ENCODE measurements around the gene UBN1.
"Not testable (repeated sequence)": the region's sequence is repeated elsewhere in the genome, so short reads cannot be mapped to it uniquely, and the experiment has no call there.

The UBN1 gene

DNA sequence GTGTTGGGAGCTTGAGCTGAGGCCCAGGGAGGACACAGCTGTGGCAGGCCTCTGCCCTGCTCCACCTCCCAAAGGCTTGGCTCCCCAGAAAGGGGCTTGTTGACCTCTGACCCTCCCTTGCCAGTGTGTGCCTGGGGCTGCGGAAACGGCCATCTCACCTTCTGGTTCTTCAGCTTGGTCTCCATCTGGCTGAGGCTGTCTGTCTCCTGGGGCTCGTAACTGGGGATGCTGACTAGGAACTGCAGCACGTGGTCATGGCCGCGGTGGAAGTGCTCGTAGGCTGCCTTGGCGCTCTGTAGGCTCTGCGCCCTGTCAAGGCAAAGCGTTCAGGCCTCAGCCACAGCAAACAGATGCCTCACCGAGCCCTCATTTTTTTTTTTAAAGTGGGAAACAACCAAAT is 42.7 kb downstream of the UBN1 start:
- DNase-seq: no peak

GRCh38 chr16:4890686-4891085 is 43.4 kb downstream of the UBN1 start:
- no peak for DNase-seq

DNA sequence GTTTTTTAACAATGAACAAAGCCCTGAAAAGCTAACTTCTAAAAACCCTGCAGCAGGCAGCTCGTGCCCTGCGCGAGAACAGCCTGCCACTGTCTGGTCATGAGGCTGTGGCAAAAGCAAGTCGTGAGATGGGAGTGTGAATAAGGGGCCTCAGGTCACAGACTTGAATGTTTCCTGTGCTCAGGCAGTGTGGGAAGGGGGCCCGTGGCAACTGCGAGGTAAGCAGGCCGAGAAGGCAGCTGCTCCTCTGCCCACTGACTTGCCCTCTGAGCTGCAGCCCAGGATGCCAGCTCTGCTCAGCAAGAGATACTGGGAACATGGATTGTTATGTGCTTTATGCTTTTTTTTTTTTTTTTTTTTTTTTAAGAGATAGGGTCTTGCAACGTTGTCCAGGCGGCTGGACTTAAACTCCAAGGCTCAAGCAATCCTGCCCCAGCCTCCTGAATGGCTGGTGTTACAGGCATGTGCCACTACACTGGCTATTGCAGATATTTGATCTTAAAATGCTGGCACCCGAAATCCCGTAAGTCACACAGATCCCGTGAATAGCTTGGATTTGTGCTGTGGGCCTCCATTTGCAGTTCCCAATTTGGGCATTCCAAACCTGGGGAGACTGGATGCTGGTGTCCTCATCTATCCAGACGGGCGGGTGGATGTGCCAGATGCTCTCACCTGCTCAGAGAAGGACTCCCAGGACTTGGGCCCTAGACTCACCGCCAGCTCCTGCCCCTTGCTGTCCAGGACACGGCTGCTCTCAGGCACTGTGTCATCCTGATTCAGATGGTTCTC is 44.0 kb downstream of the UBN1 start:
- no peak for DNase-seq

GRCh38 chr16:4891886-4892216 is 44.6 kb downstream of the UBN1 start:
- no peak for DNase-seq

DNA sequence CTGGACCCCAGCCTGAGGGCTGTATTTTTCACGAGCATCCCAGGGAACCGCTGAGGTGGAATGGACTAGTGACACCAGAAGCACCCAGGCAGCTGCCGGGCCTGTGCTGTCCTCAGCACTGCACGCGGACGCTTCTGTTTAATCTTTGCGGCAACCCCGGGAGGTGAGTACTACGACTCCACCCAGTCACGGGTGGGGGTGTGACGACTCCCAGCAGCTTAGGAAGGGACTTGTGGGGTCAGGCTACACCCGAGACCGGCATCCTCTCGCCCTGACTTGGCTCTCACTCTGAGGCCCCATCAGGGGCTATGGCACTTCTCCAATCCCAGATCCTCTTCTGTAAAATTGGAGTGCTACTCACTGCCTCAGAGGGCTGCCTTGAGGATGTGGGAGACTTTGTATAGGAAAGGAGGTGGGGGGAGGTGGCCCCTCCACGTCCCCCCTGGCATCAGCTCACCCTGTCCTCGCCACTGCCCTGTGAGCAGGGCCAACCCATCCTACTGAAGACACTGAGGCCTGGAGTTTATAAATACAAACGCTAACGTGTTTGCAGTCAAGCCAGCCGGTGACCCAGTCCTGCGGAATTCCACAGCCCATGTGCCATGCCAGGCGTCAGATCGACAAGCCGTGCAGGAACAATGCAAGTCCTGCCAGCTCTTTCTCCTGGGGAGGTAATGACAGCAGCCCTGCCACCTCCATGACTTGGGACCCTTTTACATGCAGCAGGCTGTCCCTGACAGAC is 45.3 kb downstream of the UBN1 start:
- DNase-seq: no peak

DNA sequence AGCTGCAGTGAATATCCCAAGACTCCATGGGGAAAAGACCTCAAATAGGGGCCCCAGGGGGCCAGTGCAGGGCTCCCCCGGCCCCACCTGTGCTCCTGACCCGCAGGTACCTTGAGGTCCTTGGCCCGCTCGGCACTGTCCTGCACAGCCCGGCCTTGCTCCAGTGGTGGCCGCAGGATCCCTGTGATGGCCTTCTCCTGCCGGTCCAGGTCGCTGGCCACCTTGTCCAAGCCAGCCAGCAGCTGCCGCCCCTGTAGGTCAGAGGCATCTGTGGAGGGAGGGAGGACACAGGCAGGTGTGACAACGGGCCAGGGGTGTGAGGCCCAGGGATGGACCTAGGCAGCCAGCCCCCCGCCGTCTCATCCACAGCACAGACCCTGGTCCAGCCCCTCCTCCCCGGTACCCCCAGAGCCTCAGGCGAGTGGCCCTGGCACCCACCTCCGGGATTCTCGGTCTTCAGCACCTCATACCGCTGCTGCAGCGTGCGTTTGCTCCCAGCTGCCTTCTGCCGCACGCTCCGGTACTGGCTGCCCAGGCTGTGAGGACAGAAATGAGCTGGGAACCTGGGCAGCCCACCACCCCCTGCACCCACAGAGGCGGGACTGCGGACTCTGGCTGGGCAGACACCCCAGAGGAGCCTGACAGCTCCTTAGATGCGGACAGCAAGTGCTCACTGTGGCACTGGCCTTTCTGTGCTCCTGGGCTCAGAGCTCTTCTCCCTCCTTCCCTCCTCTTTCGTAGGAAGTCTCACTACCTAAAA is 46.0 kb downstream of the UBN1 start:
- no peak for DNase-seq

DNA sequence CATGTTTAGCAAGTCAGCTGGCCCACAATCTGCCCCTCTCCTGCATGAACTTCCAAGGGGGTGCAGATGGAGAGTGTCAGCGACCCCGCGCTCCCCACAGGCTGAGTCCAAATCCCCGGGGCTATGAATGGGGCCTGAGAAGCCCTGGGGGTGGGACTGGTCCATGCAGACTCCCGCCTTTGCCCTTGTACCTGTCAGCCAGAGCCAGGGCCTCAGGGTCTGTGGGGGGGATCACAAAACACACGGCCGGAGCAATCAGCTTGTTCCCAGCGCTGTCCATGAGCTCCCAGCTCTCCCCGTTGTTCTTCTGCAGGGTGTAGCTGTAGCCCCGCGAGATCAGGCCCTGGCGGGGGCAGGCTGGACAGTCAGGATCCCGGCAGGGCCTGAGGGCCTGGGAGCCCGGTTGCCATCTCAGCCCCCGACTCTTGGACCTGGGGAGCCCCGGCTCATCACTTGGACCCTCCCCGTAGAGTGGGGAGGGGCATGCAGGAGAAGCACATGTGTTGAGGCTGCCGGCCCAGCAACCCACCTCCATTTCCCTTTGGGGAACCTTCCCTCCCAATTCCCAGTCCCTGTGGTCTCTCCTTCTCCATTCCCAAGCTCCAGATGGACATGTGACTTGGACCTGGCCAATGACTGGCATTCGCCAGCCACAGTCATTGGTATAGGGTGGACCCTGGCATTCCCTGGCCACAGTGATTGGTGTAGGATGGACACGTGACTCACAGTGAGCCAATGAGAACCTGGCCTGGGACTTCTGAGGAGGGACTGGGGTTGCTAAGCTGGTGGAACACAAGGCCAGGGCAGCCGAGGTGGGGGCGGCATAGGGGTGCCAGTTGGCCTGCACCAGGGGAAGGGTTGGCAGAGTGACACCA is 47.2 kb downstream of the UBN1 start:
- no peak for DNase-seq

- no peak for DNase-seq
These were observed 48.1 kb downstream of the UBN1 start for GRCh38 chr16:4895366-4895765.

GRCh38 chr16:4896761-4897160 is 49.5 kb downstream of the UBN1 start:
- DNase-seq: not testable (repeated sequence)

DNA sequence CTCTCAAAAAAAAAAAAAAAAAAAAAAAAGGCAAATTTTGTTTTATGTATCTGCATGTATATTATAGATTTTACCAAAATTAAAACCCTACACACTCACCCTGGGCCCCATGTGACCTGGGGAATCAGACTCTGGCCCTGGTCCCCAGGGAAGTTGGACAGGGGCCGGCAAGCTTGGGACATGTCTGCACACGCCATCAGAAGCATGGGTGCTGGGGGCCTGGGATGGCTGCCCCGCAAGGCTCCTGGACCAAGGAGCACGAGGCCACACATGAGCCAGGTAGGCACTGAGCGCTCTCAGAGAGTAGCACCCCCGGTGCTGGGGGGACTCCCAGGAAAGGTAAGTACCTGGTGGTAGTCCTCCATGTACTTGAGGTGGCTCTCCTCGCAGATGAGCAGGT is 50.0 kb downstream of the UBN1 start:
- DNase-seq: no peak

GRCh38 chr16:4898811-4899473 is 51.7 kb downstream of the UBN1 start:
- DNase-seq: no peak

DNA sequence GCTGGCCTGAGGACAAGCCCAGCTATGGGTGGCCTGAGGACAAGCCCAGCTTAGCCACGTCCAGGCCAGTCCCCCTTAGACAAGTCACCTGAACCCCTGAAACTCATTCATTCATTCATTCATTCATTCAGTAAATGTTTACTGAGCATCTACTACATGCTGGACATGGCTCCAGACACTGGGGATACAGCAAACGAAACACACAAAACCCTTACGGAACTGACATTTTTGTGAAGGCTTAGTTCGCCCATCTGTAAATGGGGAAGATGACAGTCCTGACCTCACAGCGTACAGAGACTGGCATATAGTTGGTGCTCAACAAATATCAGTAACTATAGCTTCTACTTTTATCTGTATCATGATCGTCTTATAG is 52.2 kb downstream of the UBN1 start:
- DNase-seq: no peak

GRCh38 chr16:4900036-4900435 is 52.8 kb downstream of the UBN1 start:
- no peak for DNase-seq

- DNase-seq: no peak
These were observed 53.5 kb downstream of the UBN1 start for GRCh38 chr16:4900750-4901149.

DNA sequence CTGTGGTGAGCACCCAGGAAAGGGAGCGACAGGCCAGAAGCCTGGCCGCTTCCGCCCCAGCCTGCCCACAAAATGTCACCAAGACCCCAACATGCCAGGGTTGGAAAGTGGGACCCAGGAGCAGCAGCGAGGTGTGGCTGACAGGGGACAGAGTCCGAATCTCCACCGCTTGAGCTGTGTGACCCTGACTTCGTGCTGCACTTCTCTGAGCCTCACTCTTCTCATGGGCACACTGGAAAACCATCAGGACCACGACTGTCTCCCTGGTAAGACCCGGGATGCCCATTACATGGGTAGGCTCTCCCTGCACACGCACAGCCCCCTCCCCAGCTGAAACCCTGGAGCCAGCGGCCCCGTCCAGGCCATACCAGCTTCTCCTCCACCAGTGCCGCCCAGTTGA is 54.8 kb downstream of the UBN1 start:
- no peak for DNase-seq

DNA sequence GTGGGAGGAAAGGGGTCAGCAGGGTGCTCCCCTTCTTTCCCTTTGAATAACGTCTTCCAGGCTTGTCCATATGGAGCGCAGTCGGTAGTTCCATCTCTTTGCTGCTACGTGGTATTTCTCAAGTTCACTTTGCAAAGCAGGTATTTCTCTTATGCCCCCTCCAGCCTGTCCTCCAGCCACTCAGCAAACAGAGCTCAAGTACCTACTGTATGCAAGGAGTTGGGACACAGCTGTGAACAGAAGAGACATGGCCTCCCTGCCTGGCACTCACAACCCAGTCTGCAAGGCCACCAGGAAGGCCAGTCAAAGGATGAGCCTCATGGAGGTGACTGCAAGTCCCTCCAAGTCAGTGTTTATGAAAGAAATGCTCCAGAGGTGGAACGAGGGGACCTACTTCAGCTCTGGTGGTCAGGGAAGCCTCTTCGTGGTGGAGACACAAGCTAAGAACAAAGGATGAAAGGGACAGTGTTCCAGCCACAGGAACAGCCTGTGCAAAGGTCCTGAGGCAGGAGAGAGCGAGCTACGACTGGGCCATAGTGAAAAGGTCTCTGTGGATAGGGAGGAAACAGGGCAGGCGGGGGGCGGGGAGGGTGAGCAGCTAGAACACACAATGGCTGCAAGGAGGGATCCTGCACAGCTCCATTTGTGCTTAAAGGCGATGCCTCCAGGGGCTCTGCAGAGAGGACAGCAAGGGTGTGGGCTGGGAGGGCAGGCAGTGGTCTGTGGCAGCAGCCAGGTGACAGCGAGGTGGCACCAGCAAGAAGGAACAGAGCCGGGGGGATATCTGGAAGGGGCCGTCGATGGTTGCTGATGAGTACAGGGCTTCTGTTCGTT is 57.0 kb downstream of the UBN1 start:
- DNase-seq: no peak

DNA sequence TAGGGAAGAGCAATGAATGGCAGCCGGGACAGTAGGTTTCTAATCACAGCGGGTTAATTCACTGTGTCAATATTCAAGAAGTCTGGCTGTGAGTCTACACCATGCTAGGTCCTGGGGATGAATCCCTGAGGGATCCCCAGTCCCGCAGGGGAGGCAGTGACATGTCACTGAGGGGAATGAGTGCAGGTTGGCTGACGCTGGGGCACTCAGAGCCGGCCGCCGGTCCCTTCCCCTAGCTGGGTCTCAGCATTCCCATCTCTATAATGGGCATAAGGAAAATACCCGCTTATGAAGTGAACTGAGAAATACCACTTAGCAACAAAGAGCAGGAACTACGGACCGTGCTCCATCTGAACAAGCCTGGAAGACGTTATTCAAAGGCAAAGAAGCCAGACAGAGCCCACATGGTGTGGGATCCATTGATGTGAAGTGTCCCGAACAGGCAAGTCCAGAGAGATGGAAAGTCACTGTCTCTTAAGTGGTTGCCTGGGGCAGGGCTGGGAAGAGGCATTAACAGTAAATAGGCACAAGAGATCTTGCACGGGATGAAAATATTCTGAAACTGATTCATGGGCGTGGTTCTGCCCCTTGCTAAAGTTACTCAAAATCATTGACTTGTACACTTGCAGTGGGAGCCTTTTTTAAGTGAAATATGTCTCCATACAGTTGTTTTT is 57.8 kb downstream of the UBN1 start:
- DNase-seq: no peak

DNA sequence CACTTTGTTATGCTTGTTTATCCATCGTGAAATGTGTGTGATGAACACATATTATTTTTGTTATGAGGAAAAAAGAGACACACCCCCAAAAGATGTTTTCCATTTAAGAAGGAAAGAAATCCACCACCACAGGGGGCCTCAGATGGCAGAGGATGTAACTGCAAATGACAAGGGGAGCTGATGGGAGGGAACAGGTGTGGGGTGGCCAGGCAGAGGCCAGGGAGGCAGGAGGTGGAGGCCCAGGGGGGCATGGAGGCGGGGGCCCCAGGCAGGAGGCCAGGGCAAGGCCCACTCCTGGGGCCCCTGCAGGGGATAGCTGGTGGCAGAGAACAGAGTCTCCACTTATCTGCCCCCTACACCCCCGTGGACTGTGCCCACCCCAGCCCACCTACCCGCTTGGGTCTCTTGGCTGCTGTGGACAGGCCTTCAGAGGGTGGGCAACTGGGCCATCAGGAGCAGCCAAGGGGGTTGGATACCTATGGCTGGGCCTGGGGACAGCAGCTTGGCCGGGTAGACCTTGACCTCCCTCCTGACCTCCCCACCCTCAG is 61.6 kb downstream of the UBN1 start:
- DNase-seq: no peak

- DNase-seq: no peak
These were observed 62.5 kb downstream of the UBN1 start for GRCh38 chr16:4909825-4910224.

DNA sequence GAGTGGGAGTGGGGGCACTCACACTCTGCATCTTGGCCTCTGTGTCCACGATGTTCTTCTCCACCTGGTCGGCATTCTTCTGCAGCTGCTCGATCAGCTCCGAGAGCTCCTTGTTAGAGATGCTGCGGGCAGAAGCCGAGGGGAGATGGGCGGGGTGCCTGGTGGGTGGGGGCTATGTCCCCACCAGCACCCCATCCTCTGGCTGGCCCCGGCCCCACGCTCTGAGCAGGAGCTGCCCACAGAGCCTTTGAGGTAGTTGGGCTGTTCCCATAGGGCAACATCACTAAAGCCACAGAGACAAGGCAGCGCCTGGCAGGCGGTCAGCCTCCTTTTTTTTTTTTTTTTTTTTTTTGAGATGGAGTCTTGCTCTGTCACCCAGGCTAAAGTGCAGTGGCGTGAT is 63.5 kb downstream of the UBN1 start:
- no peak for DNase-seq

GRCh38 chr16:4911970-4912386 is 64.7 kb downstream of the UBN1 start:
- no peak for DNase-seq

All from DMS 273 treated with DMSO at 0.1 percent for 48 hours (cell line).